ENCODE data around the gene DACT2. TPM values are rescaled to one million over a fixed set of nuclear protein-coding genes. Genes with fewer than 3 reads are reported as not detected.

Gene DACT2
- total and polyA plus RNA-seq, 10 of the 15 experiments (the other 5 are each of a cell fraction or from before 2014, with no cell fraction given) = not detected

GRCh38 chr6:168354338-168354737 is 34.8 kb upstream of the DACT2 start (continued):
- TF ChIP-seq IRF3 (IDR thresholded peaks at IDR 0.05) = no peak
- no peak for TF ChIP-seq RBBP5 (conservative IDR thresholded peaks at IDR 0.05)
- TF ChIP-seq SKIL (IDR thresholded peaks at IDR 0.05; ENCODE audit: low read depth, poor library complexity, severe bottlenecking) = no peak
- TF ChIP-seq CBFB (IDR thresholded peaks at IDR 0.05; ENCODE audit: low read depth) = no peak

GRCh38 chr6:168353041-168353440 is 33.5 kb upstream of the DACT2 start:
- Histone ChIP-seq H3K9ac (ENCODE audit: control insufficient read depth, insufficient read depth, low read length) (no peak overlapping the region), H3K27ac (ENCODE audit: control insufficient read depth, insufficient read depth) (no peak overlapping the region), H3K4me1 (ENCODE audit: control insufficient read depth, insufficient read depth, low read length) (no peaks in the 10 kb centered on the region), H4K20me1 (ENCODE audit: control insufficient read depth, insufficient read depth) (no peaks in the 10 kb centered on the region), H3K27me3 (replicated peaks in 1 of 2; ENCODE audit: control insufficient read depth in 2 of 2, insufficient read depth in 2 of 2, low read length in 1 of 2) (no peaks in the 10 kb centered on the region), H3K4me3 (no peak overlapping the region), H3K36me3 (ENCODE audit: control insufficient read depth in 2 of 2, insufficient read depth in 2 of 2, low read length in 1 of 2) (no peaks in the 10 kb centered on the region), H3K9me3 (replicated peaks; ENCODE audit: control insufficient read depth, insufficient read depth, low read length) (no peaks in the 10 kb centered on the region; the same call in 2 of the 3 replicates), H2AFZ (ENCODE audit: control insufficient read depth, low read depth, low read length) (no peak overlapping the region), H3K79me2 (ENCODE audit: control insufficient read depth, insufficient read depth, low read length) (no peaks in the 10 kb centered on the region), H3K4me2 (ENCODE audit: control insufficient read depth, insufficient read depth) (no peak overlapping the region)
- POLR2A ChIA-PET = no interaction called here
- intact Hi-C loops (cut with micrococcal nuclease; ENCODE audit: unreplicated experiment) = no loop called here
- CTCF ChIA-PET = no interaction called here
- DNase-seq (ENCODE audit: low read depth, low spot score) = no peak
- no peak for FAIRE-seq
- WGBS (ENCODE audit: insufficient coverage, insufficient replicate concordance, low lambda C conversion rate, missing lambda C conversion rate) = 41% methylated on average over 9 of the region's 9 CpGs
- no TSS peak for BruUV-seq (replicated peaks)
- no peak for ATAC-seq
- SMC1A ChIA-PET (ENCODE audit: uncharacterized antibody, unreplicated experiment) = no interaction called here
- in situ Hi-C loops (cut with MboI) = no loop called here
- RAD21 ChIA-PET (ENCODE audit: unreplicated experiment) = no interaction called here
- no peak for TF ChIP-seq SIN3A (IDR thresholded peaks at IDR 0.05; ENCODE audit: low read depth, low read length)
- no peak for TF ChIP-seq HDAC6 (IDR thresholded peaks at IDR 0.05; ENCODE audit: unreplicated experiment)
- TF ChIP-seq MXI1 (IDR thresholded peaks at IDR 0.05; ENCODE audit: low read depth, low read length) = no peak
- TF ChIP-seq MEF2B (IDR thresholded peaks at IDR 0.05; ENCODE audit: partially characterized antibody, poor library complexity, severe bottlenecking) = no peak
- TF ChIP-seq SUPT20H (IDR thresholded peaks at IDR 0.05; ENCODE audit: borderline replicate concordance, control insufficient read depth, low read depth, low read length) = no peak
- no peak for TF ChIP-seq POLR2A (IDR thresholded peaks at IDR 0.05; ENCODE audit: low read depth, low read length)
- TF ChIP-seq REST (IDR thresholded peaks at IDR 0.05; ENCODE audit: low read depth, low read length) = no peak
- TF ChIP-seq E2F4 (IDR thresholded peaks at IDR 0.05; ENCODE audit: low read depth, low read length) = no peak
- TF ChIP-seq SPI1 (IDR thresholded peaks at IDR 0.05; ENCODE audit: borderline replicate concordance, insufficient read depth, low read depth, low read length) = no peak
- no peak for TF ChIP-seq BHLHE40 (IDR thresholded peaks at IDR 0.05; ENCODE audit: borderline replicate concordance in 1 of 2, low read depth in 2 of 2, low read length in 1 of 2)
- no peak for TF ChIP-seq IRF3 (IDR thresholded peaks at IDR 0.05)
